MCF 10A (cell line): ENCODE measurements around the gene SEMA5A. TPM values are rescaled to one million over a fixed set of nuclear protein-coding genes. Genes with fewer than 3 reads are reported as not detected.

Source experiments
- BruUV-seq: library from RNA; stranded (reverse); fragments of 400-500 nt; replicated peaks from 2 replicates; lab custom pipeline; 2021; lab: Mats Ljungman, UMichigan
- CTCF ChIA-PET: fragments of 300-600 bp; sonication (Branson Sonifier 250); formaldehyde crosslinking; extraction: SDS; loops from one replicate; lab custom pipeline; 2021; ENCODE audit warnings: antibody characterized with exemption, inconsistent platforms; lab: Yijun Ruan, JAX
- POLR2A ChIA-PET: fragments of 300-600, 350-650 bp; sonication (Branson Sonifier 250); formaldehyde crosslinking; extraction: SDS; loops from one replicate; lab custom pipeline; 2020; ENCODE audit warnings: antibody characterized with exemption, inconsistent platforms; lab: Yijun Ruan, JAX
- DNase-seq: peaks from one replicate; pipeline ENCODE4 v3.0.0-alpha.2; 2018; ENCODE audit not compliant: unreplicated experiment
- H3K27ac Mint-ChIP-seq: one replicate; pipeline ENCODE4 v1.8.0; 2022; ENCODE audit warnings: mild to moderate bottlenecking, low read depth, mixed read lengths; ENCODE audit not compliant: unreplicated experiment
- H3K27me3 Mint-ChIP-seq: one replicate; pipeline ENCODE4 v1.8.0; 2022; ENCODE audit warnings: mixed read lengths; ENCODE audit not compliant: insufficient read depth, unreplicated experiment
- H3K36me3 Mint-ChIP-seq: one replicate; pipeline ENCODE4 v1.8.0; 2022; ENCODE audit warnings: mild to moderate bottlenecking, moderate library complexity, mixed read lengths; ENCODE audit not compliant: insufficient read depth, unreplicated experiment
- H3K4me1 Mint-ChIP-seq: one replicate; pipeline ENCODE4 v1.8.0; 2022; ENCODE audit warnings: mixed read lengths; ENCODE audit not compliant: insufficient read depth, unreplicated experiment
- H3K4me3 Mint-ChIP-seq: one replicate; pipeline ENCODE4 v1.8.0; 2022; ENCODE audit warnings: mild to moderate bottlenecking, moderate library complexity, mixed read lengths; ENCODE audit not compliant: unreplicated experiment
- H3K9me3 Mint-ChIP-seq: one replicate; pipeline ENCODE4 v1.8.0; 2022; ENCODE audit warnings: mixed read lengths; ENCODE audit not compliant: unreplicated experiment
- CTCF ChIP-seq: fragments of 200-600 bp; IDR thresholded peaks from one replicate; pipeline ENCODE4 v1.8.0; 2022; ENCODE audit warnings: antibody characterized with exemption, mild to moderate bottlenecking; ENCODE audit not compliant: unreplicated experiment
- intact Hi-C: fragments of 100-400 bp; cut with micrococcal nuclease; formaldehyde crosslinking; loops from 2 replicates; pipeline ENCODE4 v1.14.1; 2022
- total RNA-seq: library from RNA; stranded (reverse); gene quantifications from 2 replicates; pipeline ENCODE4 v1.2.3, GENCODE V29; 2022

Gene SEMA5A
- total RNA-seq, 1 experiment from 2014 or later = 1.2 TPM

GRCh38 chr5:9239626-9240025 is 306.2 kb downstream of the SEMA5A start:
- DNase-seq = no peak
- Mint-ChIP-seq H3K4me1 (peaks cover 10% of the 10 kb centered on the region), H3K9me3 (no peaks in the 10 kb centered on the region), H3K27me3 (no peaks in the 10 kb centered on the region), H3K27ac (no peak overlapping the region), H3K4me3 (no peak overlapping the region), H3K36me3 (no peaks in the 10 kb centered on the region)
- ChIA-PET POLR2A (interaction anchor here (0.7 kb wide), 1 partner anchor 90 kb away, joined by 3 read pairs; no protein-coding TSS in a partner anchor), CTCF (interaction anchor here (0.9 kb wide), 1 partner anchor 62 kb away, joined by 3 read pairs; no protein-coding TSS in a partner anchor)
- no peak for TF ChIP-seq CTCF
- intact Hi-C loops = no loop called here
- no TSS peak for BruUV-seq

- H3K27me3 Mint-ChIP-seq = no peaks in the 10 kb centered on the region
- no peaks in the 10 kb centered on the region for H3K9me3 Mint-ChIP-seq
- no peak overlapping the region for H3K4me3 Mint-ChIP-seq
- no peaks in the 10 kb centered on the region for H3K36me3 Mint-ChIP-seq
- TF ChIP-seq CTCF = no peak
- ChIA-PET CTCF (interaction anchor here (0.9 kb wide), 1 partner anchor 63 kb away, joined by 3 read pairs; no protein-coding TSS in a partner anchor), POLR2A (no interaction called here)
- no peak for DNase-seq
- intact Hi-C loops = no loop called here
- H3K27ac Mint-ChIP-seq = no peak overlapping the region
- BruUV-seq = no TSS peak
- H3K4me1 Mint-ChIP-seq = peaks cover 10% of the 10 kb centered on the region
Measured at GRCh38 chr5:9239071-9239470, 306.8 kb downstream of the SEMA5A start.

GRCh38 chr5:9233712-9234111 is 312.2 kb downstream of the SEMA5A start:
- Mint-ChIP-seq H3K4me3 (no peak overlapping the region), H3K36me3 (no peaks in the 10 kb centered on the region), H3K4me1 (no peaks in the 10 kb centered on the region), H3K27ac (no peak overlapping the region), H3K9me3 (no peaks in the 10 kb centered on the region), H3K27me3 (no peaks in the 10 kb centered on the region)
- no peak for TF ChIP-seq CTCF
- no TSS peak for BruUV-seq
- ChIA-PET CTCF (interaction anchor here (0.6 to 0.7 kb wide), 2 partner anchors 33 to 1590 kb away, joined by 4 to 8 read pairs; no protein-coding TSS in a partner anchor), POLR2A (interaction anchor here (0.5 to 1.9 kb wide), 2 partner anchors 17 to 36 kb away, joined by 4 to 5 read pairs; no protein-coding TSS in a partner anchor)
- intact Hi-C loops = no loop called here
- DNase-seq = no peak

GRCh38 chr5:9233035-9233434 is 312.8 kb downstream of the SEMA5A start:
- H3K27ac Mint-ChIP-seq = no peak overlapping the region
- no peak for TF ChIP-seq CTCF
- BruUV-seq = no TSS peak
- POLR2A ChIA-PET = interaction anchor here (1.9 kb wide), 1 partner anchor 18 kb away, joined by 5 read pairs; no protein-coding TSS in a partner anchor
- H3K36me3 Mint-ChIP-seq = no peaks in the 10 kb centered on the region
- no peaks in the 10 kb centered on the region for H3K9me3 Mint-ChIP-seq
- H3K4me3 Mint-ChIP-seq = no peak overlapping the region
- H3K4me1 Mint-ChIP-seq = no peaks in the 10 kb centered on the region
- DNase-seq = no peak
- no peaks in the 10 kb centered on the region for H3K27me3 Mint-ChIP-seq
- intact Hi-C loops = no loop called here
- CTCF ChIA-PET = no interaction called here
